A549 (cell line): Measurements from ENCODE around the gene HDAC7. TPM values are rescaled to one million over a fixed set of nuclear protein-coding genes. Genes with fewer than 3 reads are reported as not detected.

ENCODE experiments used
- ATAC-seq, 2 experiments: fragments of 200-7000 bp in 1 of 2; fragments of >200 bp in 1 of 2; cut with Nextera tagmentation in 1 of 2; cut with Tn5 transposase in 1 of 2; 3 replicates each; pipeline versions ENCODE4 v1.8.0 to v1.9.1; 2018 to 2020; ENCODE audit warnings: mild to moderate bottlenecking in 1 of 2, moderate library complexity in 1 of 2
- CTCF ChIA-PET: fragments of 300-600 bp; sonication (Branson Sonifier 250); formaldehyde crosslinking; extraction: SDS; loops from one replicate; lab custom pipeline; 2021; ENCODE audit warnings: antibody characterized with exemption, inconsistent platforms; lab: Yijun Ruan, JAX
- POLR2A ChIA-PET: fragments of 350-600 bp; formaldehyde crosslinking; extraction: SDS; loops from one replicate; lab custom pipeline; 2021; ENCODE audit warnings: antibody characterized with exemption, inconsistent platforms; lab: Yijun Ruan, JAX
- DNase-seq, 2 experiments: peaks; one replicate each; pipeline versions ENCODE4 v3.0.0 to v3.0.0-alpha.2; 2011 to 2016; ENCODE audit warnings: low read depth in 1 of 2, low spot score in 1 of 2
- FAIRE-seq: peaks from 2 replicates; lab custom pipeline; 2011; peaks lifted over from hg19 to GRCh38; lab: Jason Lieb, UNC
- H3K27ac ChIP-seq, 2 experiments: fragments of >200 bp; sonication (Bioruptor Twin); formaldehyde crosslinking; 3 replicates each; pipeline ENCODE4 v1.5.1; 2016 to 2017
- H3K4me1 ChIP-seq: fragments of >200 bp; sonication (Bioruptor Twin); formaldehyde crosslinking; 3 replicates; pipeline ENCODE4 v1.6.1; 2016
- H3K4me2 ChIP-seq: fragments of >200 bp; sonication (Bioruptor Twin); formaldehyde crosslinking; 3 replicates; pipeline ENCODE4 v1.6.1; 2016
- H3K4me3 ChIP-seq: fragments of >200 bp; sonication (Bioruptor Twin); formaldehyde crosslinking; 3 replicates; pipeline ENCODE4 v1.5.1; 2016
- H3K9me3 ChIP-seq: fragments of >200 bp; sonication (Bioruptor Twin); formaldehyde crosslinking; 3 replicates; pipeline ENCODE4 v1.6.1; 2016
- BCL3 ChIP-seq: fragments of >200 bp; sonication (Bioruptor Twin); formaldehyde crosslinking; IDR thresholded peaks from 3 replicates; pipeline ENCODE4 v1.6.1; 2016
- CEBPB ChIP-seq, 2 experiments: fragments of >200 bp in 1 of 2; sonication (Bioruptor Twin) in 1 of 2; formaldehyde crosslinking in 1 of 2; IDR thresholded peaks; 2 replicates each; pipeline ENCODE4 v1.6.1; 2012 to 2016
- CHD4 ChIP-seq: fragments of 200-600 bp; sonication (generic); IDR thresholded peaks from 2 replicates; pipeline ENCODE4 v1.6.1; 2016; ENCODE audit warnings: antibody characterized with exemption, mild to moderate bottlenecking, borderline replicate concordance
- CTCF ChIP-seq: fragments of >200 bp; sonication (Bioruptor Twin); formaldehyde crosslinking; IDR thresholded peaks from 3 replicates; pipeline ENCODE4 v1.5.1; 2016
- EHMT2 ChIP-seq: fragments of 200-600 bp; sonication (generic); IDR thresholded peaks from 2 replicates; pipeline ENCODE4 v1.6.1; 2016; ENCODE audit warnings: antibody characterized with exemption, low read depth, mild to moderate bottlenecking, moderate library complexity
- ELK1 ChIP-seq: fragments of 150-350 bp; IDR thresholded peaks from 2 replicates; pipeline ENCODE4 v1.6.1; 2014; ENCODE audit warnings: low read depth, mild to moderate bottlenecking, low read length
- ESRRA ChIP-seq: fragments of 150-350 bp; IDR thresholded peaks from 2 replicates; pipeline ENCODE4 v1.6.1; 2014; ENCODE audit warnings: mild to moderate bottlenecking, low read length, borderline replicate concordance
- FOSB ChIP-seq: fragments of 250-450 bp; sonication (Bioruptor Pico); IDR thresholded peaks from 2 replicates; pipeline ENCODE4 v1.5.0; 2020; ENCODE audit warnings: mild to moderate bottlenecking, moderate library complexity
- FOSL2 ChIP-seq, 2 experiments: fragments of 450-650 bp in 1 of 2; fragments of >200 bp in 1 of 2; sonication (Bioruptor Twin) in 1 of 2; formaldehyde crosslinking; IDR thresholded peaks; 2 replicates each; pipeline versions ENCODE4 v1.5.0 to v1.6.1; 2016 to 2020; ENCODE audit warnings: mild to moderate bottlenecking in 1 of 2, moderate library complexity in 1 of 2
- HES2 ChIP-seq: fragments of >200 bp; sonication (Bioruptor Twin); formaldehyde crosslinking; IDR thresholded peaks from 2 replicates; pipeline ENCODE4 v1.6.1; 2016
- HOXB13 ChIP-seq: fragments of 250-450 bp; sonication (Bioruptor Pico); IDR thresholded peaks from 2 replicates; pipeline ENCODE4 v1.5.0; 2020; ENCODE audit warnings: low read depth, mild to moderate bottlenecking, moderate library complexity
- JUN ChIP-seq, 2 experiments: fragments of >200 bp; sonication (Bioruptor Twin); formaldehyde crosslinking; IDR thresholded peaks; 2 replicates in 1 of 2; 3 replicates in 1 of 2; pipeline ENCODE4 v1.6.1; 2016 to 2017
- JUNB ChIP-seq: fragments of >200 bp; sonication (Bioruptor Twin); formaldehyde crosslinking; IDR thresholded peaks from 2 replicates; pipeline ENCODE4 v1.6.1; 2016
- KDM1A ChIP-seq: fragments of 200-600 bp; sonication (generic); IDR thresholded peaks from 2 replicates; pipeline ENCODE4 v1.6.1; 2016; ENCODE audit warnings: low read depth, mild to moderate bottlenecking
- KDM5A ChIP-seq: fragments of 200-600 bp; sonication (generic); IDR thresholded peaks from 2 replicates; pipeline ENCODE4 v1.6.1; 2016; ENCODE audit warnings: antibody characterized with exemption, mild to moderate bottlenecking
- MAX ChIP-seq: IDR thresholded peaks from 2 replicates; pipeline ENCODE4 v1.6.1; 2012
- NFE2L2 ChIP-seq: fragments of 150-350 bp; conservative IDR thresholded peaks from 2 replicates; pipeline ENCODE4 v1.6.1; 2014; ENCODE audit warnings: low read length
- PBX3 ChIP-seq: IDR thresholded peaks from 2 replicates; pipeline ENCODE4 v1.6.1; 2012
- POLR2A ChIP-seq: IDR thresholded peaks from 2 replicates; pipeline ENCODE4 v1.6.1; 2012; ENCODE audit warnings: mild to moderate bottlenecking, low read length
- POLR2AphosphoS2 ChIP-seq: conservative IDR thresholded peaks from 2 replicates; pipeline ENCODE4 v1.6.1; 2012; ENCODE audit warnings: low read length, improper control_type of control experiment, inconsistent platforms
- RCOR1 ChIP-seq: fragments of 150-350 bp; IDR thresholded peaks from 2 replicates; pipeline ENCODE4 v1.6.1; 2014; ENCODE audit warnings: antibody characterized with exemption, low read length, low read depth
- REST ChIP-seq: fragments of 200-600 bp; sonication (generic); IDR thresholded peaks from 2 replicates; pipeline ENCODE4 v1.6.1; 2016; ENCODE audit warnings: antibody characterized with exemption, mild to moderate bottlenecking, moderate library complexity
- SREBF2 ChIP-seq: fragments of 450-650 bp; IDR thresholded peaks from 2 replicates; pipeline ENCODE4 v1.6.1; 2014; ENCODE audit warnings: mild to moderate bottlenecking, moderate library complexity
- TP53 ChIP-seq: fragments of 250-450 bp; sonication (Bioruptor Pico); IDR thresholded peaks from 2 replicates; pipeline ENCODE4 v1.5.0; 2021; ENCODE audit warnings: mild to moderate bottlenecking, moderate library complexity
- USF2 ChIP-seq: fragments of 450-650 bp; IDR thresholded peaks from 2 replicates; pipeline ENCODE4 v1.6.1; 2014; ENCODE audit warnings: antibody characterized with exemption
- ZC3H11A ChIP-seq: fragments of 450-650 bp; IDR thresholded peaks from 2 replicates; pipeline ENCODE4 v1.6.1; 2014; ENCODE audit warnings: antibody characterized with exemption, mild to moderate bottlenecking
- WGBS: methylation state at CpG from one replicate; pipeline ENCODE4 v1.1.6; 2017; ENCODE audit errors: missing lambda C conversion rate; 5-methylcytosine and 5-hydroxymethylcytosine counted together
- polyA plus RNA-seq, 4 experiments: library from polyadenylated mRNA; depleted of rRNA in 3 of 4; stranded (reverse); fragments of >200 nt; fragmentation: RNase III in 1 of 4; extraction: RNeasy Plus Mini Kit Qiagen cat#74134 plus additional on column Dnase treatment in 1 of 4; gene quantifications; 2 replicates in 3 of 4; 3 replicates in 1 of 4; pipeline ENCODE4 v1.2.3, GENCODE V29; 2011 to 2017

The HDAC7 gene
- polyA plus RNA-seq, 2 of the 4 experiments (the other 2 are of a cell fraction), result 17.2 to 36.0 TPM

- DNase-seq (no peak), FAIRE-seq (no peak), ATAC-seq (no peak; a peak in 1 of 6 replicates)
- Histone ChIP-seq H3K9me3 (no peaks in the 10 kb centered on the region), H3K4me2 (no peak overlapping the region), H3K4me1 (peaks cover 8% of the 10 kb centered on the region), H3K4me3 (no peak overlapping the region), H3K27ac (no peak overlapping the region)
- TF ChIP-seq ELK1, result no peak
- no peak for TF ChIP-seq FOSB (CRISPR knock-in tag)
- no peak for TF ChIP-seq KDM5A
- TF ChIP-seq CEBPB (IDR thresholded peaks at IDR 0.05), result no peak
- no peak for TF ChIP-seq ESRRA
- TF ChIP-seq BCL3, result no peak
- no peak for TF ChIP-seq HOXB13
- 63% methylated on average over 12 of the region's 12 CpGs for WGBS
- ChIA-PET CTCF (interaction anchor here (4.7 to 43.9 kb wide), 7 partner anchors 12 to 103 kb away, joined by 29 to 1399 read pairs (median 259); partner anchors contain the start of genes ENDOU, RAPGEF3 and SLC48A1), POLR2A (no interaction called here)
Measured at GRCh38 chr12:47739979-47740378, 79.7 kb downstream of the HDAC7 start.

- peaks cover 8% of the 10 kb centered on the region for H3K4me1 ChIP-seq
- no peak for FAIRE-seq
- POLR2A ChIA-PET, result no interaction called here
Measured at GRCh38 chr12:47739297-47739696, 80.4 kb downstream of the HDAC7 start.

More at GRCh38 chr12:47739297-47739696, 80.4 kb downstream of the HDAC7 start:
- CTCF ChIA-PET, result interaction anchor here (7.4 to 43.9 kb wide), 6 partner anchors 12 to 104 kb away, joined by 147 to 1399 read pairs (median 298); partner anchors contain the start of genes ENDOU, RAPGEF3 and SLC48A1
- no peak overlapping the region for H3K4me3 ChIP-seq
- no peaks in the 10 kb centered on the region for H3K9me3 ChIP-seq
- DNase-seq, result no peak
- 74% methylated on average over 3 of the region's 3 CpGs for WGBS
- no peak overlapping the region for H3K4me2 ChIP-seq
- no peak overlapping the region for H3K27ac ChIP-seq
- TF ChIP-seq HES2 (no peak), KDM1A (no peak), RCOR1 (no peak), EHMT2 (no peak), CHD4 (no peak), JUNB (no peak), USF2 (no peak), CTCF (no peak), NFE2L2 (no peak), FOSL2 (IDR thresholded peaks at IDR 0.05) (no peak), FOSL2 (CRISPR knock-in tag; IDR thresholded peaks at IDR 0.05) (no peak), JUN (IDR thresholded peaks at IDR 0.05) (no peak), SREBF2 (no peak), ZC3H11A (no peak), PBX3 (no peak), MAX (no peak), POLR2AphosphoS2 (no peak), TP53 (CRISPR knock-in tag) (no peak), REST (no peak), POLR2A (no peak)
- TF ChIP-seq, all 56 proteins: peak for 0
- no peak for ATAC-seq
